ENCODE data around the gene CFAP410. TPM values are rescaled to one million over a fixed set of nuclear protein-coding genes. Genes with fewer than 3 reads are reported as not detected.

Gene CFAP410
- total and polyA plus RNA-seq, 2 of the 13 experiments (the other 11 are each of a cell fraction or from before 2014, with no cell fraction given): 8.0 to 20.1 TPM

DNA sequence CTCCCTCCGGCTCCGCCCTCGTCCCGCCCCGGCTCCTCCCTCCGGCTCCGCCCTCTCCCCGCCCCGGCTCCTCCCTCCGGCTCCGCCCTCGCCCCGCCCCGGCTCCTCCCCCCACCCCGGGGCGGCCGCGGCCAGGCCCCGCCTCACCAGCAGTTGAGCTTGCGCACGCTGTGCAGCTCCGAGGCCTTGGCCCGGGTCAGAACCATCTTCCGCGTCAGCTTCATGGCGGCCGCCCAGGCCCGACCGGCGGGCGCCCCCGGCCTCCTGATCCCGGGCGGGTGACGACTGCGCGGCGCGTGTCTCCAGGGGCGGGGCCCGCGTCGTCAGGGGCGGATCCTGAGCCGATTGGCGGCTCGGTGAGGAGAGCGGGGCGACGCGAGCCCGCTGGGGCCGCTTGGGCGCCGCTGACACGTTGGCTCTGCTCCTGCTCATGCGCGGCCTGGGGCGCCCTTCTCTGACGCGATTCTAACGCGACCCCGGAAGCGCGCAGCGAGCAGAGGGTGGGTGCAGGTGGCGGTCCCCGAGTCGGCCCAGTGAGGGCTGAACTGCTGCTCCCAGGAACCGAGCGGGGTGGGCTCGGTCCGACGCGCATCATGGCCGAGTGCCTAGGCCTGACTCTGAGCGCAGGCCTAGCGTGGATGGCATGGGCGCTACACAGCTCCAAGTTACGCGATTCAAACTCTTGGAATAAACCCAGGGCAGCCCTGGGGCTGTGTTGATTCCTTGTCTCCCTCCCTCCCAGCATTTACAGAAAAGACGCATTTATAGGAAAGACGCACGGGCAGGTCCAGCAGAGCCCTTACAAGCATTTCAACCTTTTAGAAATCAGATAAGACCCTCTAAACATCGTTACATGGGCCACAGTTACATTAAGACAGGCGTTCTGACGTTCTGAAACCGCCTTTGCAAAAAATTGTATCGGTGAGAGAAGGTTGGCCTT lies at the start of gene CFAP410 (continued):
- no peak for TF ChIP-seq ZNF790 (CRISPR knock-in tag; IDR thresholded peaks at IDR 0.05; ENCODE audit: borderline replicate concordance)
- peak; percentile 60; the same call in 1 of the 2 replicates for TF ChIP-seq NFKBIZ (CRISPR knock-in tag; IDR thresholded peaks at IDR 0.05)
- TF ChIP-seq PRPF4 (IDR thresholded peaks at IDR 0.05; ENCODE audit: low read depth, low read length, poor library complexity, severe bottlenecking): no peak
- no peak; the same call in 1 of the 2 replicates for TF ChIP-seq TOE1 (CRISPR knock-in tag; IDR thresholded peaks at IDR 0.05)
- TF ChIP-seq, protein P1, sequence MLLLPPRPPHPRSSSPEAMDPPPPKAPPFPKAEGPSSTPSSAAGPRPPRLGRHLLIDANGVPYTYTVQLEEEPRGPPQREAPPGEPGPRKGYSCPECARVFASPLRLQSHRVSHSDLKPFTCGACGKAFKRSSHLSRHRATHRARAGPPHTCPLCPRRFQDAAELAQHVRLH (CRISPR knock-in tag; IDR thresholded peaks at IDR 0.05; ENCODE audit: borderline replicate concordance, low read depth): no peak
- peak; percentile 90 for TF ChIP-seq ELF4 (CRISPR knock-in tag; IDR thresholded peaks at IDR 0.05; ENCODE audit: borderline replicate concordance)
- TF ChIP-seq ETS1 (CRISPR knock-in tag; IDR thresholded peaks at IDR 0.05): no peak
- 0 out of 2 replicates have a peak, but pooled peaks have one; percentile 33 for TF ChIP-seq ESRRA (CRISPR knock-in tag; IDR thresholded peaks at IDR 0.05; ENCODE audit: low read depth)
- TF ChIP-seq FLYWCH1 (CRISPR knock-in tag; IDR thresholded peaks at IDR 0.05): no peak
- TF ChIP-seq, protein P2, sequence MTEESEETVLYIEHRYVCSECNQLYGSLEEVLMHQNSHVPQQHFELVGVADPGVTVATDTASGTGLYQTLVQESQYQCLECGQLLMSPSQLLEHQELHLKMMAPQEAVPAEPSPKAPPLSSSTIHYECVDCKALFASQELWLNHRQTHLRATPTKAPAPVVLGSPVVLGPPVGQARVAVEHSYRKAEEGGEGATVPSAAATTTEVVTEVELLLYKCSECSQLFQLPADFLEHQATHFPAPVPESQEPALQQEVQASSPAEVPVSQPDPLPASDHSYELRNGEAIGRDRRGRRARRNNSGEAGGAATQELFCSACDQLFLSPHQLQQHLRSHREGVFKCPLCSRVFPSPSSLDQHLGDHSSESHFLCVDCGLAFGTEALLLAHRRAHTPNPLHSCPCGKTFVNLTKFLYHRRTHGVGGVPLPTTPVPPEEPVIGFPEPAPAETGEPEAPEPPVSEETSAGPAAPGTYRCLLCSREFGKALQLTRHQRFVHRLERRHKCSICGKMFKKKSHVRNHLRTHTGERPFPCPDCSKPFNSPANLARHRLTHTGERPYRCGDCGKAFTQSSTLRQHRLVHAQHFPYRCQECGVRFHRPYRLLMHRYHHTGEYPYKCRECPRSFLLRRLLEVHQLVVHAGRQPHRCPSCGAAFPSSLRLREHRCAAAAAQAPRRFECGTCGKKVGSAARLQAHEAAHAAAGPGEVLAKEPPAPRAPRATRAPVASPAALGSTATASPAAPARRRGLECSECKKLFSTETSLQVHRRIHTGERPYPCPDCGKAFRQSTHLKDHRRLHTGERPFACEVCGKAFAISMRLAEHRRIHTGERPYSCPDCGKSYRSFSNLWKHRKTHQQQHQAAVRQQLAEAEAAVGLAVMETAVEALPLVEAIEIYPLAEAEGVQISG (CRISPR knock-in tag; IDR thresholded peaks at IDR 0.05): peak; percentile 92
- TF ChIP-seq ZNF879 (CRISPR knock-in tag; IDR thresholded peaks at IDR 0.05): no peak
- TF ChIP-seq HMGXB3 (CRISPR knock-in tag; IDR thresholded peaks at IDR 0.05; ENCODE audit: borderline replicate concordance): peak; percentile 78
- no peak for TF ChIP-seq CBX2 (IDR thresholded peaks at IDR 0.05; ENCODE audit: low read depth, low read length)
- 0 out of 2 replicates have a peak, but pooled peaks have one; percentile 23 for TF ChIP-seq CBX2 (CRISPR knock-in tag; IDR thresholded peaks at IDR 0.05; ENCODE audit: low read depth)
- peak; percentile 99 for TF ChIP-seq RBFOX2 (IDR thresholded peaks at IDR 0.05; ENCODE audit: low read depth, low read length)
- TF ChIP-seq ZSCAN21 (CRISPR knock-in tag; IDR thresholded peaks at IDR 0.05; ENCODE audit: borderline replicate concordance): peak; percentile 84; the same call in 1 of the 2 replicates
- no peak for TF ChIP-seq HNF4G (IDR thresholded peaks at IDR 0.05; ENCODE audit: borderline replicate concordance, low read depth, low read length)
- no peak for TF ChIP-seq HNF4G (CRISPR knock-in tag; IDR thresholded peaks at IDR 0.05; ENCODE audit: borderline replicate concordance, low read depth)
- TF ChIP-seq ZZZ3 (CRISPR knock-in tag; IDR thresholded peaks at IDR 0.05; ENCODE audit: borderline replicate concordance): peak; percentile 90
- TF ChIP-seq ZNF792 (CRISPR knock-in tag; IDR thresholded peaks at IDR 0.05): peak; percentile 62; the same call in 1 of the 2 replicates
